Fibroblast of mammary gland (primary cell): Measurements from ENCODE around the gene ITK.

Source experiments
- DNase-seq: peaks from one replicate; pipeline ENCODE4 v3.0.0-alpha.2; 2010; ENCODE audit warnings: low read depth
- H3K4me3 ChIP-seq: 2 replicates; pipeline ENCODE4 v1.5.1; 2011; ENCODE audit warnings: low read depth, mild to moderate bottlenecking, low read length, moderate library complexity; ENCODE audit not compliant: control insufficient read depth
- TF ChIP-seq, protein P1 (sequence below): conservative IDR thresholded peaks from 2 replicates; pipeline ENCODE4 v1.5.1; 2011; ENCODE audit warnings: low read depth, low read length, inconsistent platforms; ENCODE audit not compliant: control insufficient read depth, insufficient read depth

ITK gene

GRCh38 chr5:157285310-157286035, 104.8 kb downstream of the ITK start:
- TF ChIP-seq, protein P1, sequence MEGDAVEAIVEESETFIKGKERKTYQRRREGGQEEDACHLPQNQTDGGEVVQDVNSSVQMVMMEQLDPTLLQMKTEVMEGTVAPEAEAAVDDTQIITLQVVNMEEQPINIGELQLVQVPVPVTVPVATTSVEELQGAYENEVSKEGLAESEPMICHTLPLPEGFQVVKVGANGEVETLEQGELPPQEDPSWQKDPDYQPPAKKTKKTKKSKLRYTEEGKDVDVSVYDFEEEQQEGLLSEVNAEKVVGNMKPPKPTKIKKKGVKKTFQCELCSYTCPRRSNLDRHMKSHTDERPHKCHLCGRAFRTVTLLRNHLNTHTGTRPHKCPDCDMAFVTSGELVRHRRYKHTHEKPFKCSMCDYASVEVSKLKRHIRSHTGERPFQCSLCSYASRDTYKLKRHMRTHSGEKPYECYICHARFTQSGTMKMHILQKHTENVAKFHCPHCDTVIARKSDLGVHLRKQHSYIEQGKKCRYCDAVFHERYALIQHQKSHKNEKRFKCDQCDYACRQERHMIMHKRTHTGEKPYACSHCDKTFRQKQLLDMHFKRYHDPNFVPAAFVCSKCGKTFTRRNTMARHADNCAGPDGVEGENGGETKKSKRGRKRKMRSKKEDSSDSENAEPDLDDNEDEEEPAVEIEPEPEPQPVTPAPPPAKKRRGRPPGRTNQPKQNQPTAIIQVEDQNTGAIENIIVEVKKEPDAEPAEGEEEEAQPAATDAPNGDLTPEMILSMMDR, result no peak
- no peak for DNase-seq
- H3K4me3 ChIP-seq, result no peak overlapping the region

DNA sequence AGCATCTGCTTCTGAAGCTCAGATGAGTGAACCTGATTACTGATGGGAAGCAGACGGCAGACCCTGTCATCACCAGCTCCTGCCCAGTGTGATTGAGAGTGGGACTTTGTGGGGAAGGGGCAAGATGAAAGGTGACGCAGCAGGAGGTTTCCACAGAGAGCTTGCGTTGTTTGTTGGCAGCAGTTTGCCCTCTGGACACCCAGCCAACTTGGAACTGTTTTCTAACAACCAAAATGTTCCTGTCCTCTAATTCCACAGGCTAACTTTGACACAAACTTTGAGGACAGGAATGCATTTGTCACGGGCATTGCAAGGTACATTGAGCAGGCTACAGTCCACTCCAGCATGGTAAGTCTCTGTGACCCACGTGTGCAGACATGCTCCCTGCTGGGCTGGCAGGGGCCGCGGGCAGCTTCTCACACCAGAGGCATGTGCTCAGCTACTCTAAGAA, 106.1 kb downstream of the ITK start:
- DNase-seq, result peak; percentile 27
- H3K4me3 ChIP-seq, result no peak overlapping the region
- TF ChIP-seq, protein P1, result no peak

- H3K4me3 ChIP-seq, result no peak overlapping the region
- DNase-seq, result no peak
- TF ChIP-seq, protein P1, result no peak
Measured at GRCh38 chr5:157288405-157289163, 107.9 kb downstream of the ITK start.

DNA sequence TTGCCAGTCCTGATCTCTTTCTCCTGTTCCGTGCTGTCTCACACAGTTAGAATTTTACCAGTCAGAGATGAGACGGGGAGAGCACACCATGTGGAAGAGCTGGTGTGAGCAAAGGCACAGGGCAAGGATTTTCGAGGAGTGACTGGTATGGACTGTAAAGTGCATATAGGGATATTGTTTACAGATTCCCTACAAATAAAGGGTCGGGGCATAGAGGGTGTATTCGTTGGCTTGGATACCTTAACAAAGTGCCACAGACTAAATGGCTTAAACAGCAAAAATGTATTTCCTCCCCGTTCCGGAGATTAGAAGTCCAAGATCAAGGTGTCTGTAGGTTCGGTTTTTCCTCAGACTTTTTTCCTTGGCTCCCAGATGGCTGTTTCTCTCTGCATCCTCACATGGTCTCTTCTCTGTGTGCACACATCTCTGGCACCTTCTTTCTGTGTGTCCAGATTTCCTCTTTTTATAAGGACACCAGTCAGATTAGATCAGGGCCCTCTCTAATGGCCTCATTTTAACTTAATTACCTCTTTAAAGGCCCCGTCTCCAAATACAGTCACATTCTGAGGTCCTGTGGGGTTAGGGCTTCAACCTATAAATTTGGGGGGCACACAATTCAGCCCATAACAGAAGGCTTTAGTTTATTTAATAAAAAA, 108.7 kb downstream of the ITK start:
- DNase-seq, result no peak
- TF ChIP-seq, protein P1, result no peak
- no peak overlapping the region for H3K4me3 ChIP-seq

- DNase-seq, result peak; percentile 65
- H3K4me3 ChIP-seq, result no peak overlapping the region
- TF ChIP-seq, protein P1, result no peak
Measured at GRCh38 chr5:157290156-157290980, 109.7 kb downstream of the ITK start.

GRCh38 chr5:157290981-157291711, 110.5 kb downstream of the ITK start:
- no peak for DNase-seq
- TF ChIP-seq, protein P1, result no peak
- no peak overlapping the region for H3K4me3 ChIP-seq
